Ishikawa (cell line): ENCODE data around the gene CLCNKB.

Experiments
- CEBPB ChIP-seq: IDR thresholded peaks from 2 replicates; pipeline ENCODE4 v1.6.1; 2012
- CREB1 ChIP-seq: IDR thresholded peaks from 2 replicates; pipeline ENCODE4 v1.6.1; 2012; ENCODE audit warnings: low read depth
- EGR1 ChIP-seq: IDR thresholded peaks from 2 replicates; pipeline ENCODE4 v1.6.1; 2012
- EP300 ChIP-seq: IDR thresholded peaks from 2 replicates; pipeline ENCODE4 v1.6.1; 2012; ENCODE audit warnings: borderline replicate concordance
- FOXM1 ChIP-seq: IDR thresholded peaks from 2 replicates; pipeline ENCODE4 v1.6.1; 2012; ENCODE audit warnings: low read depth, borderline replicate concordance
- MAX ChIP-seq: IDR thresholded peaks from 2 replicates; pipeline ENCODE4 v1.6.1; 2012
- NFIC ChIP-seq: IDR thresholded peaks from 2 replicates; pipeline ENCODE4 v1.6.1; 2012
- RAD21 ChIP-seq: IDR thresholded peaks from 2 replicates; pipeline ENCODE4 v1.6.1; 2012; ENCODE audit warnings: low read depth
- TAF1 ChIP-seq: IDR thresholded peaks from 2 replicates; pipeline ENCODE4 v1.6.1; 2012; ENCODE audit warnings: low read depth, mild to moderate bottlenecking
- TEAD4 ChIP-seq: IDR thresholded peaks from 2 replicates; pipeline ENCODE4 v1.6.1; 2012
- YY1 ChIP-seq: IDR thresholded peaks from 2 replicates; pipeline ENCODE4 v1.6.1; 2012; ENCODE audit warnings: low read depth
- ZBTB7A ChIP-seq: IDR thresholded peaks from 2 replicates; pipeline ENCODE4 v1.6.1; 2012; ENCODE audit warnings: low read depth
- TF ChIP-seq, protein P1 (sequence below): IDR thresholded peaks from 2 replicates; pipeline ENCODE4 v1.6.1; 2012
- TF ChIP-seq, protein P2 (sequence below): IDR thresholded peaks from 2 replicates; pipeline ENCODE4 v1.6.1; 2012; ENCODE audit warnings: low read depth, mild to moderate bottlenecking

The CLCNKB gene

DNA sequence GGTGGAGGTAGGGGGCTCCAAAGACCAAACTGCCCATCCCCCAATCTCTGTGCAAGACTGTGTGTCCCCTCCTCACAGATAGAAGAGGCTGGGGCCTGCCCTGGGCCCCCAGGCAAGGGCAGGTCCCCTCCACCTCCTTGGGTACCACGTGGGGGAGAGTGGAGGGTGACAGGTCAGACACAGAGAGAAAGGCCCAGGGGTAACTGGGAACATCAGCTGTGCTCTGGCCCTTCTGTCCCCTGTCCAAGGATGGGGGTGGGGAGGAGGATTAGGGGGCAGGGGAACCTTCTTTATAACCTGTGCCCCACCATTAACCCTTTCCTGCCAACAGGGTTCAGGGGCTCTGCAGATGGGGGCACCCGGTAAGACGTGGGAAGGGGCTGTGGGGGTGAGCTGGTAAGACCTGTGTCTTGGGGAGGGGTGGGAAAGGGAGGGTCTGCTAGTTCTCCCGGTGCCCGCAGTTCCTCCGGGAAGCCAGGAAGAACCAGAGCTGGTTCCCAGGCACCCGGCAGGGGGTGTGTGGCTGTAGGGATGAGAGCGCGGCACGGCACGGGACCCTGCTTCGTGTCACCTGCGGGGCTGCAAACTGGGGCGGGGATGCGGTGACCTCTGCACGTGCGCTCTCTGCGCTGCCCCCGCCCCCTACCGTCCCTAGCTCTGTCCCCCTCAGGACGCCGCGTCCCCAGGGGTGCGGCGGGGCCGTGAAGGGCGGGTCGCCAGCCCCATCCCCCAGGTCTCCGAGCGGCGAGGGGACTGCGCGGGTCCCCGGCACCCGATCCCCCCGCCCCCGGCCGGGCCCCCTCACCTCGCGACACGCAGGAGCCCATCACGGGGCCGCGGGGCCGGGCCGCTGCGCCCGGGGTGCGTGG is 29.3 kb downstream of the CLCNKB start:
- TF ChIP-seq RAD21 (no peak), MAX (0 out of 2 replicates have a peak, but pooled peaks have one; percentile 10)

- TF ChIP-seq CREB1 (no peak), TEAD4 (no peak), MAX (peak; percentile 27; the same call in 1 of the 2 replicates), RAD21 (peak; percentile 19; the same call in 1 of the 2 replicates)
Measured at GRCh38 chr1:16073490-16074119, 30.0 kb downstream of the CLCNKB start, which contains the start of gene FAM131C. FAM131C (minus strand) TSS chr1:16073651; CDS start chr1:16073442, 209 bp downstream.

DNA sequence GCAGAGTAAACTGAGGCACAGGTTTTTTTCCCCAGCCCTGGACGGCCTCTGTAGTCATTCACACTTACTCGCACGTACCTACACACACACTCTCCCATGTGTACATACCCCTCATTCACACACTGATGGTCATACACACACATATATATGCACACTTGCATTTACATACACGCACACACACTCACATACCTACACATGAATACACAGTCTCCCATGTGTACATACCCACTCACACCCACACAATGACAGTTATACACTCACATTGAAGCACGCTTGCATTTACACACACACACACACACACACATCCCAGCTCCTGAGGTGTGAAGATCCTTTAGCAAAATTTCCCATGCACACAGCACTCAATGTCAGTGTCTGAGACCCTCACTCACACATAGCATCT is 30.6 kb downstream of the CLCNKB start:
- TF ChIP-seq TEAD4 (no peak), FOXM1 (no peak), MAX (no peak), RAD21 (no peak), NFIC (no peak), CREB1 (no peak), TAF1 (no peak), ZBTB7A (no peak), CEBPB (no peak), YY1 (no peak), EGR1 (no peak), EP300 (no peak)
- TF ChIP-seq, protein P1, sequence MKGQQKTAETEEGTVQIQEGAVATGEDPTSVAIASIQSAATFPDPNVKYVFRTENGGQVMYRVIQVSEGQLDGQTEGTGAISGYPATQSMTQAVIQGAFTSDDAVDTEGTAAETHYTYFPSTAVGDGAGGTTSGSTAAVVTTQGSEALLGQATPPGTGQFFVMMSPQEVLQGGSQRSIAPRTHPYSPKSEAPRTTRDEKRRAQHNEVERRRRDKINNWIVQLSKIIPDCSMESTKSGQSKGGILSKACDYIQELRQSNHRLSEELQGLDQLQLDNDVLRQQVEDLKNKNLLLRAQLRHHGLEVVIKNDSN, result no peak
- TF ChIP-seq, protein P2, sequence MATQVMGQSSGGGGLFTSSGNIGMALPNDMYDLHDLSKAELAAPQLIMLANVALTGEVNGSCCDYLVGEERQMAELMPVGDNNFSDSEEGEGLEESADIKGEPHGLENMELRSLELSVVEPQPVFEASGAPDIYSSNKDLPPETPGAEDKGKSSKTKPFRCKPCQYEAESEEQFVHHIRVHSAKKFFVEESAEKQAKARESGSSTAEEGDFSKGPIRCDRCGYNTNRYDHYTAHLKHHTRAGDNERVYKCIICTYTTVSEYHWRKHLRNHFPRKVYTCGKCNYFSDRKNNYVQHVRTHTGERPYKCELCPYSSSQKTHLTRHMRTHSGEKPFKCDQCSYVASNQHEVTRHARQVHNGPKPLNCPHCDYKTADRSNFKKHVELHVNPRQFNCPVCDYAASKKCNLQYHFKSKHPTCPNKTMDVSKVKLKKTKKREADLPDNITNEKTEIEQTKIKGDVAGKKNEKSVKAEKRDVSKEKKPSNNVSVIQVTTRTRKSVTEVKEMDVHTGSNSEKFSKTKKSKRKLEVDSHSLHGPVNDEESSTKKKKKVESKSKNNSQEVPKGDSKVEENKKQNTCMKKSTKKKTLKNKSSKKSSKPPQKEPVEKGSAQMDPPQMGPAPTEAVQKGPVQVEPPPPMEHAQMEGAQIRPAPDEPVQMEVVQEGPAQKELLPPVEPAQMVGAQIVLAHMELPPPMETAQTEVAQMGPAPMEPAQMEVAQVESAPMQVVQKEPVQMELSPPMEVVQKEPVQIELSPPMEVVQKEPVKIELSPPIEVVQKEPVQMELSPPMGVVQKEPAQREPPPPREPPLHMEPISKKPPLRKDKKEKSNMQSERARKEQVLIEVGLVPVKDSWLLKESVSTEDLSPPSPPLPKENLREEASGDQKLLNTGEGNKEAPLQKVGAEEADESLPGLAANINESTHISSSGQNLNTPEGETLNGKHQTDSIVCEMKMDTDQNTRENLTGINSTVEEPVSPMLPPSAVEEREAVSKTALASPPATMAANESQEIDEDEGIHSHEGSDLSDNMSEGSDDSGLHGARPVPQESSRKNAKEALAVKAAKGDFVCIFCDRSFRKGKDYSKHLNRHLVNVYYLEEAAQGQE, result no peak

- TF ChIP-seq, protein P2, result no peak
- TF ChIP-seq EP300 (no peak), CEBPB (no peak), YY1 (no peak), TAF1 (no peak), TEAD4 (no peak), NFIC (no peak), RAD21 (no peak)
Measured at GRCh38 chr1:16075337-16076030, 31.9 kb downstream of the CLCNKB start.

DNA sequence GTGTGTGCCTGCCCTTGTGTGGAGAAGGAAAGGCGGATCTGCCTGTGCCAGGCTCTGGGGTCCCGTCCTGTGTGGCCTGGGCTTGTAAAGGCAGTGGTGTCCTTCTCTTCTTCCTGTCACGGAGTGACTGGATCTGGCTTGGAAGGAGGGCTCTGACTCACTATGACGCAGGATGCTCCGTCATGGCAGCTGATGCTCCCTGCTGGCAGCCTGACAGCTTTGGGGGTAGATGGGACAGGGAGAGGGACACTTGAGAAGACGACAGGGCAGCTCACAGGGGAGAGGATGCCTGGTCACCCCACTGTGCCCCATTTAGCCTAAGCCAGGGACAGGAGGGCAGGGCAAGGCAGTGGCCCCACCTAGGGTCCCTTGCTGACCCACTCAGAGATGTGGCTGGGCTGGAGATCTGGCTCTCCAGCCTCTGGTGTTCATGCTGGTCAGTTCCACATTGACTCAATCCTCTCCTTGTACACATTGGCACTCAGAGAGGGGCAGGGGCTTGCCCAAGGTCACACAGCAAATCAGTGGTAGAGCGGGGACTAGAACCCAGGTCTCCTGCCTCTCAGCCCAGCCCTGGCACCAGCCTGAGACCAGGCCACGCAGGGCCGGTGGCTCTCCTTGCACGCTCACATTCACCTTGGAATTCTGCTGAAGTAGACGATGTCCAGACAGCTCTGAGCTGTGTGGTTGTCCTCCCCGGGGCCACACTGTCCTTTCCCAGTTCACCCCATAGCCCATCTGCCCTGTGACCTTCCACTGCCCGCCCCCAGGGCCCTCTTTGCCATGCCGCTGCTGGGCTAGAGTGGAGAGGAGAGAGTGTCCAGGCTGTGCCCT is 32.7 kb downstream of the CLCNKB start:
- TF ChIP-seq, protein P2, result no peak
